ENCODE results near the gene TNK2.
"Not testable (repeated sequence)": the region's sequence is repeated elsewhere in the genome, so short reads cannot be mapped to it uniquely, and the experiment has no call there.

TNK2 gene

DNA sequence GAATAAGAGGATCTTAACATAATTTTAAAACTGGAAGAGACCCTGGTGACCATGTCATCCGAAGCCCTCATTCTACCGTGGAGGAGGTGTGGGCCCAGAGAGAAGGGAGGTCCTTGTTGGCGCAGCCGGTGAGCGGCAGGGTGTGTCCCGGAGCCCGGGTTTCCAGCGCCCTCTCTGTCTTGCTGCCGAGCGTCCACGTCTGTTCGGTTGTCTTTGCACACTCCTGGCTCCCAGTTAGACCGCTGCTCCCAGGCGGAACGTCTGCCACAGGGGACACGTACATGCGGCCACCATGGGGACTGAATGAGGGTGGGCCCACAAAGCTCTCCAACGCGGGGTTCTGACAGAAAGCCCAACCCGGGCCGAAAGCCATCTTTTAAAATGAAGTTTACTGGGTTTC, 90.0 kb downstream of the TNK2 start:
- H3K36me3 ChIP-seq (ENCODE audit: insufficient read depth, low read length): no peaks in the 10 kb centered on the region

DNA sequence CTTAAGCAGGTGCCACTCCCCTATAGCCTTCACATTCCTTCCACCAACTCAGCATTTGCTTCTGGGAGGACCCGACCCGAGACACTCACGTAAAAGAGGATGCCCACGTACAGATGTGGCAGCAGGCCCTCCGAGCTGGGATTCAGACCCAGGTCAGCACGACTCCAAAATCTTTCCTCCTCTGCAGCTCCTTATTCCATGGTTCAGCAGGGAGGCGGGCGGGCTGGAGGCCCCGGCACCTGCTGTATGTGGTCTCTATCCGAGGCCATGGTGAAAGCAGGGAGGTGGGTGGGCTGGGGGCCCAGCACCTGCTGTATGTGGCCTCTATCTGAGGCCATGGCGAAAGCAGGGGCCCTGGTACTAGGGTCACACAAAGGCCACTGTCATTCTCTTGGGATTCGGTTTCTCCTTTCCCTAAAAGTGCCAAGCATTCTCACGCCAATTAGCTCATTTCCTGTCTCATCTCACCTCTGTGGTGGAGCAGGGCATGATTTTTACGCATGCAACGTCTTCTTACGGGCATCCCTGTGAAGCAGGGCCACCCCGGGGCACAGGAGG, 90.7 kb downstream of the TNK2 start:
- Histone ChIP-seq H3K4me2 (ENCODE audit: low read depth, low read length, poor library complexity, severe bottlenecking) (no peak overlapping the region), H3K9me2 (replicated peaks; ENCODE audit: low read depth, low read length) (no peaks in the 10 kb centered on the region)

More for the DNA sequence above, 90.0 kb downstream of the TNK2 start:
- Histone ChIP-seq H3K4me1 (ENCODE audit: insufficient read depth, low read length, poor library complexity, severe bottlenecking) (no peaks in the 10 kb centered on the region), H3K79me2 (ENCODE audit: insufficient read depth, low read length) (no peaks in the 10 kb centered on the region), H3K9me3 (ENCODE audit: insufficient read depth, low read depth, low read length) (no peaks in the 10 kb centered on the region), H3K9me2 (replicated peaks; ENCODE audit: low read depth, low read length) (no peaks in the 10 kb centered on the region), H3K9ac (ENCODE audit: low read depth, low read length, poor library complexity, severe bottlenecking) (no peak overlapping the region), H2AFZ (ENCODE audit: low read length) (no peak overlapping the region), H4K20me1 (ENCODE audit: insufficient read depth, low read length, poor library complexity, severe bottlenecking) (no peaks in the 10 kb centered on the region), H3K4me3 (ENCODE audit: low read length, poor library complexity, severe bottlenecking) (no peak overlapping the region), H3K4me2 (ENCODE audit: low read depth, low read length, poor library complexity, severe bottlenecking) (no peak overlapping the region), H3K27me3 (ENCODE audit: insufficient read depth, low read length, poor library complexity, severe bottlenecking) (no peaks in the 10 kb centered on the region), H3F3A (ENCODE audit: low read depth) (no peaks in the 10 kb centered on the region)
- TF ChIP-seq, protein P1, sequence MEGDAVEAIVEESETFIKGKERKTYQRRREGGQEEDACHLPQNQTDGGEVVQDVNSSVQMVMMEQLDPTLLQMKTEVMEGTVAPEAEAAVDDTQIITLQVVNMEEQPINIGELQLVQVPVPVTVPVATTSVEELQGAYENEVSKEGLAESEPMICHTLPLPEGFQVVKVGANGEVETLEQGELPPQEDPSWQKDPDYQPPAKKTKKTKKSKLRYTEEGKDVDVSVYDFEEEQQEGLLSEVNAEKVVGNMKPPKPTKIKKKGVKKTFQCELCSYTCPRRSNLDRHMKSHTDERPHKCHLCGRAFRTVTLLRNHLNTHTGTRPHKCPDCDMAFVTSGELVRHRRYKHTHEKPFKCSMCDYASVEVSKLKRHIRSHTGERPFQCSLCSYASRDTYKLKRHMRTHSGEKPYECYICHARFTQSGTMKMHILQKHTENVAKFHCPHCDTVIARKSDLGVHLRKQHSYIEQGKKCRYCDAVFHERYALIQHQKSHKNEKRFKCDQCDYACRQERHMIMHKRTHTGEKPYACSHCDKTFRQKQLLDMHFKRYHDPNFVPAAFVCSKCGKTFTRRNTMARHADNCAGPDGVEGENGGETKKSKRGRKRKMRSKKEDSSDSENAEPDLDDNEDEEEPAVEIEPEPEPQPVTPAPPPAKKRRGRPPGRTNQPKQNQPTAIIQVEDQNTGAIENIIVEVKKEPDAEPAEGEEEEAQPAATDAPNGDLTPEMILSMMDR (conservative IDR thresholded peaks at IDR 0.05; ENCODE audit: low read length): no peak
- TF ChIP-seq EZH2phosphoT487 (IDR thresholded peaks at IDR 0.05; ENCODE audit: borderline replicate concordance): no peak

DNA sequence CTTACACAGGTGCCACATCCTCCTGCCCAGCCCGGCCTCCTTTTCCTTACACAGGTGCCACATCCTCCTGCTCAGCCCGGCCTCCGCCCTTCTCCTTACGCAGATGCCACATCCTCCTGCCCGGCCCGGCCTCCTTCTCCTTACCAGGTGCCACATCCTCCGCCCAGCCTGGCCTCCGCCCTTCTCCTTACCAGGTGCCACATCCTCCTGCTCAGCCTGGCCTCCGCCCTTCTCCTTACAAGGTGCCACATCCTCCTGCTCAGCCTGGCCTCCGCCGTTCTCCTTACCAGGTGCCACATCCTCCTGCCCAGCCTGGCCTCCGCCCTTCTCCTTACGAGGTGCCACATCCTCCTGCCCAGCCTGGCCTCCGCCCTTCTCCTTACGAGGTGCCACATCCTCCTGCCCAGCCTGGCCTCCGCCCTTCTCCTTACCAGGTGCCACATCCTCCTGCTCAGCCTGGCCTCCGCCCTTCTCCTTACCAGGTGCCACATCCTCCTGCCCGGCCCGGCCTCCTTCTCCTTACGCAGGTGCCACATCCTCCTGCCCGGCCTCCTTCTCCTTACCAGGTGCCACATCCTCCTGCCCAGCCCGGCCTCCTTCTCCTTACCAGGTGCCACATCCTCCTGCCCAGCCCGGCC, 92.0 kb downstream of the TNK2 start:
- H3K9ac ChIP-seq (ENCODE audit: low read depth, low read length, poor library complexity, severe bottlenecking); H2AFZ ChIP-seq (ENCODE audit: low read length); H3K27me3 ChIP-seq (ENCODE audit: insufficient read depth, low read length, poor library complexity, severe bottlenecking); H4K20me1 ChIP-seq (ENCODE audit: insufficient read depth, low read length, poor library complexity, severe bottlenecking); H3K9me3 ChIP-seq (ENCODE audit: insufficient read depth, low read depth, low read length); H3K4me3 ChIP-seq (ENCODE audit: low read length, poor library complexity, severe bottlenecking); H3K4me2 ChIP-seq (ENCODE audit: low read depth, low read length, poor library complexity, severe bottlenecking); H3F3A ChIP-seq (ENCODE audit: low read depth); H3K9me2 ChIP-seq (replicated peaks; ENCODE audit: low read depth, low read length); H3K36me3 ChIP-seq (ENCODE audit: insufficient read depth, low read length); H3K79me2 ChIP-seq (ENCODE audit: insufficient read depth, low read length); H3K4me1 ChIP-seq (ENCODE audit: insufficient read depth, low read length, poor library complexity, severe bottlenecking): not testable (repeated sequence)

More for the DNA sequence above, 90.7 kb downstream of the TNK2 start:
- H3K4me1 ChIP-seq (ENCODE audit: insufficient read depth, low read length, poor library complexity, severe bottlenecking): no peaks in the 10 kb centered on the region
- no peaks in the 10 kb centered on the region for H3K27me3 ChIP-seq (ENCODE audit: insufficient read depth, low read length, poor library complexity, severe bottlenecking)
- H3F3A ChIP-seq (ENCODE audit: low read depth): no peaks in the 10 kb centered on the region
- no peaks in the 10 kb centered on the region for H3K79me2 ChIP-seq (ENCODE audit: insufficient read depth, low read length)
- H3K9ac ChIP-seq (ENCODE audit: low read depth, low read length, poor library complexity, severe bottlenecking): no peak overlapping the region
- no peak for TF ChIP-seq EZH2phosphoT487 (IDR thresholded peaks at IDR 0.05; ENCODE audit: borderline replicate concordance)
- TF ChIP-seq, protein P1 (conservative IDR thresholded peaks at IDR 0.05; ENCODE audit: low read length): no peak
- no peaks in the 10 kb centered on the region for H4K20me1 ChIP-seq (ENCODE audit: insufficient read depth, low read length, poor library complexity, severe bottlenecking)
- H2AFZ ChIP-seq (ENCODE audit: low read length): no peak overlapping the region
- H3K9me3 ChIP-seq (ENCODE audit: insufficient read depth, low read depth, low read length): no peaks in the 10 kb centered on the region
- H3K36me3 ChIP-seq (ENCODE audit: insufficient read depth, low read length): no peaks in the 10 kb centered on the region
- H3K4me3 ChIP-seq (ENCODE audit: low read length, poor library complexity, severe bottlenecking): no peak overlapping the region
